Breast epithelium (tissue), 4 donors: ENCODE data around the gene STON2. TPM values are rescaled to one million over a fixed set of nuclear protein-coding genes. Genes with fewer than 3 reads are reported as not detected.
A peak's percentile ranks its signal among the peaks of the same experiment; 100 is the strongest.

Source experiments
- DNase-seq, 2 donors: peaks; one replicate each; pipeline ENCODE4 v3.0.0-alpha.2; 2019; ENCODE audit warnings: low spot score in 2 of 2
- H3K27ac ChIP-seq, 2 donors: fragments of 200-600 bp; sonication (generic) in 1 of 2; one replicate each; pipeline ENCODE4 v1.5.1; 2016 to 2019; ENCODE audit warnings: mild to moderate bottlenecking in 1 of 2
- H3K27me3 ChIP-seq, 2 donors: fragments of 200-600 bp; sonication (generic) in 1 of 2; one replicate each; pipeline versions ENCODE4 v1.5.1 to v1.6.0; 2017 to 2019; ENCODE audit warnings: control low read depth in 1 of 2, mild to moderate bottlenecking in 1 of 2
- H3K36me3 ChIP-seq: fragments of 200-600 bp; one replicate; pipeline ENCODE4 v1.5.1; 2019
- H3K4me1 ChIP-seq, 2 donors: fragments of 200-600 bp; sonication (generic); one replicate each; pipeline ENCODE4 v1.5.1; 2016 to 2019; ENCODE audit warnings: control low read depth in 1 of 2
- H3K4me3 ChIP-seq, 3 donors: fragments of 200-600 bp; sonication (generic); 1 replicate in 2 of 3; 2 replicates in 1 of 3; pipeline ENCODE4 v1.5.1; 2016 to 2019; ENCODE audit warnings: mild to moderate bottlenecking in 3 of 3, moderate library complexity in 2 of 3
- H3K9me3 ChIP-seq, 2 donors: fragments of 200-600 bp; sonication (generic) in 1 of 2; one replicate each; pipeline ENCODE4 v1.5.1; 2016 to 2019; ENCODE audit warnings: control low read depth in 1 of 2
- POLR2A ChIP-seq: fragments of 450-650 bp; IDR thresholded peaks from one replicate; pipeline ENCODE4 v1.6.1; 2016; ENCODE audit warnings: antibody characterized with exemption, mild to moderate bottlenecking, moderate library complexity
- POLR2AphosphoS5 ChIP-seq, 3 donors: sonication (generic); formaldehyde crosslinking; IDR thresholded peaks; one replicate each; pipeline ENCODE4 v1.6.1; 2017; ENCODE audit warnings: antibody characterized with exemption in 3 of 3
- intact Hi-C: fragments of 100-400 bp; cut with DNase I; formaldehyde crosslinking; loops from one replicate; pipeline ENCODE4 v1.15.1; 2023; ENCODE audit warnings: low total_unique reads
- total RNA-seq, 3 donors: library from RNA; depleted of rRNA; stranded (reverse); fragments of >200 nt; gene quantifications; one replicate each; pipeline ENCODE4 v1.1.0, GENCODE V29; 2016
- TF ChIP-seq, protein P1 (sequence below), 3 donors: fragments of 450-650 bp; IDR thresholded peaks; one replicate each; pipeline ENCODE4 v1.5.1; 2016 to 2017; ENCODE audit warnings: antibody characterized with exemption in 3 of 3, mild to moderate bottlenecking in 3 of 3, moderate library complexity in 3 of 3

The STON2 gene
- total RNA-seq, 3 donors from 2014 or later: 24.6 to 30.2 (median 27.5) TPM

DNA sequence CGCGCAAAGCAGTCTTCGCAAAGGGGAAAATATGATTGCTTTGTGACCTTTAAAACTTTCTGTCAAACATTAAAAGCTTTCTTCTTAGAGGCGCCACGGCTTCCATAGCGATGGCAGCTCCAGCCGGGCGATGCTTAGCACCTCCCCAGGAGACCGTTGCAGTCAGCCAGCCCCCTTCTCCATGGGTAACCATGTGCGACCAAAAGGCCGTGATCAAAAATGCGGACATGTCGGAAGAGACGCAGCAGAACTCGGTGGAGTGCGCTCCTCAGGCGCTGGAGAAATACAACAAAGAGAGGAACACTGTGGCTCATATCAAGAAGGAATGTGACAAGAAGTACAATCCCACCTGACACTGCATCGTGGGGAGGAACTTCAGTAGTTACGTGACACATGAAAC is 12.7 kb upstream of the STON2 start:
- no peak for DNase-seq
- intact Hi-C loops: no loop called here
- TF ChIP-seq, protein P1, sequence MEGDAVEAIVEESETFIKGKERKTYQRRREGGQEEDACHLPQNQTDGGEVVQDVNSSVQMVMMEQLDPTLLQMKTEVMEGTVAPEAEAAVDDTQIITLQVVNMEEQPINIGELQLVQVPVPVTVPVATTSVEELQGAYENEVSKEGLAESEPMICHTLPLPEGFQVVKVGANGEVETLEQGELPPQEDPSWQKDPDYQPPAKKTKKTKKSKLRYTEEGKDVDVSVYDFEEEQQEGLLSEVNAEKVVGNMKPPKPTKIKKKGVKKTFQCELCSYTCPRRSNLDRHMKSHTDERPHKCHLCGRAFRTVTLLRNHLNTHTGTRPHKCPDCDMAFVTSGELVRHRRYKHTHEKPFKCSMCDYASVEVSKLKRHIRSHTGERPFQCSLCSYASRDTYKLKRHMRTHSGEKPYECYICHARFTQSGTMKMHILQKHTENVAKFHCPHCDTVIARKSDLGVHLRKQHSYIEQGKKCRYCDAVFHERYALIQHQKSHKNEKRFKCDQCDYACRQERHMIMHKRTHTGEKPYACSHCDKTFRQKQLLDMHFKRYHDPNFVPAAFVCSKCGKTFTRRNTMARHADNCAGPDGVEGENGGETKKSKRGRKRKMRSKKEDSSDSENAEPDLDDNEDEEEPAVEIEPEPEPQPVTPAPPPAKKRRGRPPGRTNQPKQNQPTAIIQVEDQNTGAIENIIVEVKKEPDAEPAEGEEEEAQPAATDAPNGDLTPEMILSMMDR (IDR thresholded peaks at IDR 0.05): no peak
- TF ChIP-seq POLR2AphosphoS5 (IDR thresholded peaks at IDR 0.05) (no peak), POLR2A (no peak)
- Histone ChIP-seq H3K27me3 (no peaks in the 10 kb centered on the region), H3K4me3 (no peak overlapping the region), H3K9me3 (no peaks in the 10 kb centered on the region), H3K27ac (no peak overlapping the region), H3K36me3 (no peaks in the 10 kb centered on the region), H3K4me1 (no peaks in the 10 kb centered on the region)

GRCh38 chr14:81408595-81408994 is 8.5 kb upstream of the STON2 start:
- Histone ChIP-seq H3K36me3 (no peaks in the 10 kb centered on the region), H3K4me1 (peaks cover 0 to 6% of the 10 kb centered on the region in 2 donors), H3K27ac (no peak overlapping the region), H3K4me3 (no peak overlapping the region), H3K27me3 (no peaks in the 10 kb centered on the region), H3K9me3 (no peaks in the 10 kb centered on the region)
- intact Hi-C loops: loop anchor here (10.0 kb wide), 1 partner anchor 464 kb away; the partner anchor contains the start of gene CEP128
- no peak for DNase-seq
- TF ChIP-seq, protein P1 (IDR thresholded peaks at IDR 0.05): no peak
- TF ChIP-seq POLR2A: no peak
- no peak for TF ChIP-seq POLR2AphosphoS5 (IDR thresholded peaks at IDR 0.05)

DNA sequence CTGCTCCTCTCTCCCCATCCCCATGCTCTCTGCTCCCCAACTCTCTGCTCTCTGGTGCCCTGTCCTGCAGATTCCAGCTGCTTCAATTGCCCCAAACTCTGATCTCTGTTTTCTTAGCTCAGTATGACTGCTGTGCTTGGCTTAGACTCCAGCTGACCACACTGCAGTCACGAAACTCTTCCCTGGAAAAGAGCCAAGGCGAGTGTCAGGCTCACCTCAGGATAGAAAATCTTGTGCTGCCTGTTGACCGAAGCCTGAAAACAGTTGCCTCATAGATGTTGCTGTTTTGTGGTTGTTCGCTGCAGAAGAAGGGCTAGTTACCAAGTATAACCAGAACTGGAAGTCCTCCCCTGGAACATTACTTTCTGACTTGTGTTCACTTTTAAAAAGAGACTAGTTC is 6.7 kb upstream of the STON2 start:
- no peak overlapping the region for H3K4me3 ChIP-seq
- H3K4me1 ChIP-seq: peaks cover 0 to 6% of the 10 kb centered on the region in 2 donors
- H3K9me3 ChIP-seq: no peaks in the 10 kb centered on the region
- peak overlapping the region; percentile 61 to 63 for H3K27ac ChIP-seq
- H3K36me3 ChIP-seq: no peaks in the 10 kb centered on the region
- DNase-seq: peak; percentile 59 to 83
- H3K27me3 ChIP-seq: no peaks in the 10 kb centered on the region
- peak in 1 of 3 donors; percentile 68 for TF ChIP-seq POLR2AphosphoS5 (IDR thresholded peaks at IDR 0.05)
- TF ChIP-seq, protein P1 (IDR thresholded peaks at IDR 0.05): no peak
- TF ChIP-seq POLR2A: no peak
- intact Hi-C loops: loop anchor here (10.0 kb wide), 1 partner anchor 462 kb away; the partner anchor contains the start of gene CEP128

- H3K4me3 ChIP-seq: no peak overlapping the region
- peaks cover 5 to 24% of the 10 kb centered on the region in 2 donors for H3K4me1 ChIP-seq
- no peaks in the 10 kb centered on the region for H3K36me3 ChIP-seq
- intact Hi-C loops: loop anchor here (10.0 kb wide), 1 partner anchor 457 kb away; the partner anchor contains the start of gene CEP128
- peak overlapping the region; percentile 93 to 94 for H3K27ac ChIP-seq
- no peaks in the 10 kb centered on the region for H3K9me3 ChIP-seq
- H3K27me3 ChIP-seq: no peaks in the 10 kb centered on the region
- no peak for DNase-seq
- TF ChIP-seq, protein P1 (IDR thresholded peaks at IDR 0.05): no peak
- no peak for TF ChIP-seq POLR2AphosphoS5 (IDR thresholded peaks at IDR 0.05)
- TF ChIP-seq POLR2A: no peak
Measured at GRCh38 chr14:81402123-81402495, 2.0 kb upstream of the STON2 start.

- no peak overlapping the region for H3K4me3 ChIP-seq
- TF ChIP-seq, protein P1 (IDR thresholded peaks at IDR 0.05): no peak
- no peak for TF ChIP-seq POLR2A
- no peak for TF ChIP-seq POLR2AphosphoS5 (IDR thresholded peaks at IDR 0.05)
- intact Hi-C loops: loop anchor here (10.0 kb wide), 1 partner anchor 457 kb away; the partner anchor contains the start of gene CEP128
- H3K4me1 ChIP-seq: peaks cover 5 to 19% of the 10 kb centered on the region in 2 donors
- H3K27ac ChIP-seq: peak overlapping the region; percentile 93 to 94
- DNase-seq: no peak
- H3K27me3 ChIP-seq: no peaks in the 10 kb centered on the region
- no peaks in the 10 kb centered on the region for H3K36me3 ChIP-seq
- H3K9me3 ChIP-seq: no peaks in the 10 kb centered on the region
Measured at GRCh38 chr14:81401420-81402122, 1.4 kb upstream of the STON2 start.
